Measurements from ENCODE around the gene HOXB9. TPM values are rescaled to one million over a fixed set of nuclear protein-coding genes. Genes with fewer than 3 reads are reported as not detected.

The HOXB9 gene
- total RNA-seq, 2 experiments from 2014 or later: 0.37 to 0.65 TPM

- POLR2A ChIA-PET: interaction anchor here (0.6 kb wide), 1 partner anchor 11 kb away, joined by 3 read pairs; no protein-coding TSS in a partner anchor
- H3K27me3 Mint-ChIP-seq (ENCODE audit: low read depth): peaks cover 78% of the 10 kb centered on the region
- no peak for ATAC-seq
- peaks cover 50% of the 10 kb centered on the region for H3K4me1 Mint-ChIP-seq (ENCODE audit: low read depth)
- H3K4me3 Mint-ChIP-seq: peak overlapping the region; percentile 71
- no peaks in the 10 kb centered on the region for H3K36me3 Mint-ChIP-seq (ENCODE audit: low read depth)
- no peak for DNase-seq
- no peaks in the 10 kb centered on the region for H3K9me3 Mint-ChIP-seq (ENCODE audit: insufficient read depth)
- H3K27ac Mint-ChIP-seq: no peak overlapping the region
- CTCF ChIA-PET: interaction anchor here (0.8 to 1.6 kb wide), 4 partner anchors 21 to 377 kb away, joined by 3 to 5 read pairs (median 3); no protein-coding TSS in a partner anchor
Measured at GRCh38 chr17:48596735-48597527, 29.2 kb downstream of the HOXB9 start.

GRCh38 chr17:48596000-48596734 is 30.0 kb downstream of the HOXB9 start:
- Mint-ChIP-seq H3K36me3 (ENCODE audit: low read depth) (no peaks in the 10 kb centered on the region), H3K4me3 (peak overlapping the region; percentile 71), H3K27ac (no peak overlapping the region), H3K9me3 (ENCODE audit: insufficient read depth) (no peaks in the 10 kb centered on the region), H3K4me1 (ENCODE audit: low read depth) (peaks cover 42% of the 10 kb centered on the region), H3K27me3 (ENCODE audit: low read depth) (peaks cover 82% of the 10 kb centered on the region)
- CTCF ChIA-PET: interaction anchor here (0.8 to 5.3 kb wide), 8 partner anchors 17 to 377 kb away, joined by 3 to 60 read pairs (median 3); no protein-coding TSS in a partner anchor
- ATAC-seq (no peak), DNase-seq (peak; percentile 50)
- POLR2A ChIA-PET: interaction anchor here (0.6 kb wide), 1 partner anchor 12 kb away, joined by 3 read pairs; no protein-coding TSS in a partner anchor

DNA sequence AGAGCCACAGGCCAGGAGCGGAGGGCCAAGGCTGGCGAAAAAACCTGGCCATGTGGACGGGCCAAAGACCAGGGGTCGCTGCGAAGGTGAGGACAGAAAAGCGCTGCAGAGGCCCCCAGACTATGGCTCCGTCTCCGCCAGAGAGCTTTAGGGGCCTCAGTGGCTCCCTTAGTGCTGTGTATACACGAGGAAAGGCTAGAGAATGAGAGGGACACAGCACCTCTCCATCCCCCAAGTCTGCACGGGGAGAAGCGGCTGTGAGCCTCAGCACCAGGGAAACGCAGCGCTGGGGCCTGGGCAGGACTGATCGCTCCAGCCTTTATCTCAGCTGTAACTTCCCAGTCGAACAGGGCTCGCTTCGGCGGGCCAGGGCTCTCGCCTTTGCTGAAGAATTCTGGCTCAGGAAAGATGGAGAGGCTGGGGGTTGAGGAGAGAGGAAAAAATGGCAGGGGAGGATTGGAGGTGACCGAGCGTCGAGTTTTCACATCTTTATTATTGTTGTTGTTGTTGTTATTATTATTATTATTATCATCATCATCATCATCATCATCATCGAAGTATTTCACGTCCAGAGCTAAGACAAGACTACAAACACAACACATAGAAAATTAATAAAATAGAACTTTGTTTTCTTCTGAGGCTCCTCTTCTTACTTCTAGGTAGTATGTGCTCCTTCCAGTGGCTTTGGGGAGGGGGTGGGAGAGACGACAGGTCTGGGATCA is 30.7 kb downstream of the HOXB9 start:
- ATAC-seq: no peak
- Mint-ChIP-seq H3K4me3 (no peak overlapping the region), H3K9me3 (ENCODE audit: insufficient read depth) (no peaks in the 10 kb centered on the region), H3K27ac (no peak overlapping the region), H3K36me3 (ENCODE audit: low read depth) (no peaks in the 10 kb centered on the region), H3K4me1 (ENCODE audit: low read depth) (peaks cover 40% of the 10 kb centered on the region), H3K27me3 (ENCODE audit: low read depth) (peaks cover 78% of the 10 kb centered on the region)
- CTCF ChIA-PET: interaction anchor here (0.9 to 5.3 kb wide), 11 partner anchors 17 to 401 kb away, joined by 3 to 60 read pairs (median 4); no protein-coding TSS in a partner anchor
- POLR2A ChIA-PET: interaction anchor here (0.6 kb wide), 1 partner anchor 241 kb away, joined by 3 read pairs; no protein-coding TSS in a partner anchor
- no peak for DNase-seq

GRCh38 chr17:48594538-48595277 is 31.4 kb downstream of the HOXB9 start:
- H3K36me3 Mint-ChIP-seq (ENCODE audit: low read depth): no peaks in the 10 kb centered on the region
- H3K4me1 Mint-ChIP-seq (ENCODE audit: low read depth): peaks cover 43% of the 10 kb centered on the region
- no peak overlapping the region for H3K4me3 Mint-ChIP-seq
- no peaks in the 10 kb centered on the region for H3K9me3 Mint-ChIP-seq (ENCODE audit: insufficient read depth)
- ChIA-PET CTCF (interaction anchor here (0.9 to 5.3 kb wide), 12 partner anchors 11 to 514 kb away, joined by 3 to 60 read pairs (median 17); no protein-coding TSS in a partner anchor), POLR2A (no interaction called here)
- H3K27ac Mint-ChIP-seq: no peak overlapping the region
- DNase-seq (no peak), ATAC-seq (no peak)
- H3K27me3 Mint-ChIP-seq (ENCODE audit: low read depth): peaks cover 78% of the 10 kb centered on the region

DNA sequence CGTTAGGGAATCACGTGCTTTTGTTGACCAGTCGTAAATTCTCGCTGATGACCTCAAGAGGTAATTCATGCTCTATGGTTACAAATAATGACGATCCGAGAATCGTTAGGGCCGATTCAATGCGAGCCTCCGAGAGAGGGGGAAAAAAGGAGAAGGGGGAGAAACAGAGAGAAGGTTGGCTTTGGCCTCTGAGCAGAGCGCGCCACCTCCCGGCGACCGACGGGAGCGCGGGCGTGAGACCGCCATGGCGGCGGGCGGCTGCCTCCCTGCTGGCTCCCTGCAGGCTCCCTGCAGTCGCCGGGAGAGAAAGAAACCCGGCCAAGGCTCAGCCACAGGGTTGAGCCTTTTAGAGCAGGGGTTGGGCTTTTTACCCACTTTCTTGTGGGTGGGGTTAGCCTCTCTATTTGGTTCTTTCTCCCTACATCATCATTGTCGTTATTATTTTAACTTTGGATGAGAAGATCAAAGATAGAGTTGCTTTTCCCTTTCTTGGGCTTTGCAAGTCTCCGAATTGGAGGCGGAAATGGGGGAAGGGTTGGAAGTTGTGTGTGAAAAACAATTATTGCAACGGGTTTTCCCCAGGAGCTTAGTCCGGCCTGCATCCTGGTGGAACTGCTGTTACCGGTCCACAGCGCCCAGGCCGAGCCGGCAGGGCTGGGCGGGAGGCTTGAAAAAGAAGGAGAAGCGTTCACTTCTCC is 32.2 kb downstream of the HOXB9 start:
- peak; percentile 86 for DNase-seq
- Mint-ChIP-seq H3K27me3 (ENCODE audit: low read depth) (peaks cover 76% of the 10 kb centered on the region), H3K27ac (peak overlapping the region; percentile 23), H3K4me3 (peak overlapping the region; percentile 76), H3K4me1 (ENCODE audit: low read depth) (peaks cover 44% of the 10 kb centered on the region), H3K9me3 (ENCODE audit: insufficient read depth) (no peaks in the 10 kb centered on the region), H3K36me3 (ENCODE audit: low read depth) (no peaks in the 10 kb centered on the region)
- ChIA-PET CTCF (interaction anchor here (0.8 to 5.3 kb wide), 51 partner anchors 11 to 623 kb away, joined by 3 to 60 read pairs (median 5); partner anchors contain the start of genes CDK5RAP3 and HOXB8), POLR2A (no interaction called here)
- peak; percentile 65 for ATAC-seq

- Mint-ChIP-seq H3K9me3 (ENCODE audit: insufficient read depth) (no peaks in the 10 kb centered on the region), H3K27me3 (ENCODE audit: low read depth) (peaks cover 76% of the 10 kb centered on the region), H3K36me3 (ENCODE audit: low read depth) (no peaks in the 10 kb centered on the region), H3K27ac (peak within 1 kb of the TSS; percentile 23), H3K4me1 (ENCODE audit: low read depth) (peaks cover 43% of the 10 kb centered on the region), H3K4me3 (peak within 1 kb of the TSS; percentile 76)
- ChIA-PET CTCF (interaction anchor here (0.6 to 5.3 kb wide), 79 partner anchors 10 to 643 kb away, joined by 3 to 60 read pairs (median 4); partner anchors contain the start of genes CDK5RAP3 and HOXB8), POLR2A (no interaction called here)
- DNase-seq (peak; percentile 40), ATAC-seq (peak; percentile 47)
Measured at GRCh38 chr17:48593126-48593829, 32.9 kb downstream of the HOXB9 start, which contains the start of gene HOXB5. HOXB5 (minus strand) TSS chr17:48593779; CDS start chr17:48593682, 97 bp downstream.

DNA sequence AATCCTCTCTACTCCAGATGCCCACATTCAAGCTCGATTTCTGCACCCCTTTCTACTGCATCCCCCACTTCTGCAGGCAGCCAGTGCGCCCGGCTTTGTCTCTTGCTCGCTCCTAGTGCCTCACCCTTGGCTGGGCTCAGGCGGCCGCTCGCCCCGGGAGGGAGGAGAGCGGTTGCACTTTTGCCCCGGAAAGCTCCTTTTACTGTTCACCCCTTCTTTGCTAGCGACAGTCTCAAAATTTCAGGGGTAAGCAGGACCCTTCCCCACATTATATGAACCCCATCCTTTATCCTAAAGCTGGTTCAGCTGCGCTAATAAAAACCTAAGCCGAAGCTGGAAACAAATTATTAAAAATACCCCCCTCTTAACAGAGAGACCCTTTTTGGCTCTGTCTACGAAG is 33.6 kb downstream of the HOXB9 start:
- ATAC-seq (peak; percentile 49), DNase-seq (peak; percentile 48)
- ChIA-PET POLR2A (interaction anchor here (0.7 kb wide), 1 partner anchor 69 kb away, joined by 3 read pairs; no protein-coding TSS in a partner anchor), CTCF (interaction anchor here (0.8 to 5.3 kb wide), 61 partner anchors 9 to 622 kb away, joined by 3 to 60 read pairs (median 5); partner anchors contain the start of gene CDK5RAP3)
- Mint-ChIP-seq H3K36me3 (ENCODE audit: low read depth) (no peaks in the 10 kb centered on the region), H3K9me3 (ENCODE audit: insufficient read depth) (no peaks in the 10 kb centered on the region), H3K4me1 (ENCODE audit: low read depth) (peaks cover 37% of the 10 kb centered on the region), H3K4me3 (peak overlapping the region; percentile 76), H3K27me3 (ENCODE audit: low read depth) (peaks cover 77% of the 10 kb centered on the region), H3K27ac (no peak overlapping the region)

GRCh38 chr17:48592057-48592514 is 34.1 kb downstream of the HOXB9 start:
- Mint-ChIP-seq H3K9me3 (ENCODE audit: insufficient read depth) (no peaks in the 10 kb centered on the region), H3K4me1 (ENCODE audit: low read depth) (peaks cover 37% of the 10 kb centered on the region), H3K27ac (no peak overlapping the region), H3K4me3 (no peak overlapping the region), H3K27me3 (ENCODE audit: low read depth) (peaks cover 77% of the 10 kb centered on the region), H3K36me3 (ENCODE audit: low read depth) (no peaks in the 10 kb centered on the region)
- ATAC-seq (no peak), DNase-seq (no peak)
- ChIA-PET CTCF (interaction anchor here (1.2 to 5.3 kb wide), 25 partner anchors 21 to 621 kb away, joined by 3 to 60 read pairs (median 13); partner anchors contain the start of gene CDK5RAP3), POLR2A (interaction anchor here (0.7 kb wide), 1 partner anchor 69 kb away, joined by 3 read pairs; no protein-coding TSS in a partner anchor)

- ChIA-PET CTCF (interaction anchor here (0.7 to 5.3 kb wide), 11 partner anchors 21 to 327 kb away, joined by 3 to 60 read pairs (median 24); no protein-coding TSS in a partner anchor), POLR2A (no interaction called here)
- H3K4me1 Mint-ChIP-seq (ENCODE audit: low read depth): peaks cover 37% of the 10 kb centered on the region
Measured at GRCh38 chr17:48591255-48592056, 34.7 kb downstream of the HOXB9 start.

More at GRCh38 chr17:48591255-48592056, 34.7 kb downstream of the HOXB9 start:
- no peak for DNase-seq
- H3K36me3 Mint-ChIP-seq (ENCODE audit: low read depth): no peaks in the 10 kb centered on the region
- no peak for ATAC-seq
- no peak overlapping the region for H3K4me3 Mint-ChIP-seq
- no peaks in the 10 kb centered on the region for H3K9me3 Mint-ChIP-seq (ENCODE audit: insufficient read depth)
- peaks cover 77% of the 10 kb centered on the region for H3K27me3 Mint-ChIP-seq (ENCODE audit: low read depth)
- H3K27ac Mint-ChIP-seq: no peak overlapping the region
